Vagina (tissue), 2 donors: ENCODE data around the gene TMEM86A. TPM values are rescaled to one million over a fixed set of nuclear protein-coding genes. Genes with fewer than 3 reads are reported as not detected.

Experiments used
- DNase-seq, 2 donors: peaks; one replicate each; pipeline ENCODE4 v3.0.0-alpha.2; 2017; ENCODE audit errors: extremely low spot score in 2 of 2
- H3K27ac ChIP-seq: fragments of 200-600 bp; sonication (generic); one replicate; pipeline ENCODE4 v1.5.1; 2019
- H3K27me3 ChIP-seq: fragments of 200-600 bp; sonication (generic); one replicate; pipeline ENCODE4 v1.5.1; 2019
- H3K36me3 ChIP-seq, 2 donors: fragments of 200-600 bp; sonication (generic); one replicate each; pipeline ENCODE4 v1.5.1; 2017 to 2019
- H3K4me1 ChIP-seq: fragments of 200-600 bp; sonication (generic); one replicate; pipeline ENCODE4 v1.5.1; 2019
- H3K4me3 ChIP-seq, 2 donors: fragments of 200-600 bp; sonication (generic); 1 replicate in 1 of 2; 2 replicates in 1 of 2; pipeline ENCODE4 v1.5.1; 2016 to 2019
- H3K9me3 ChIP-seq: fragments of 200-600 bp; sonication (generic); one replicate; pipeline ENCODE4 v1.5.1; 2019
- POLR2A ChIP-seq, 2 donors: fragments of 450-650 bp; IDR thresholded peaks; one replicate each; pipeline ENCODE4 v1.6.1; 2017; ENCODE audit warnings: antibody characterized with exemption in 2 of 2, mild to moderate bottlenecking in 2 of 2, moderate library complexity in 2 of 2
- POLR2AphosphoS5 ChIP-seq, 2 donors: sonication (generic); formaldehyde crosslinking; IDR thresholded peaks; one replicate each; pipeline ENCODE4 v1.9.0; 2017; ENCODE audit warnings: antibody characterized with exemption in 2 of 2, mild to moderate bottlenecking in 2 of 2, low read depth in 1 of 2; ENCODE audit not compliant: insufficient read depth in 1 of 2
- intact Hi-C: fragments of 100-400 bp; cut with DNase I; formaldehyde crosslinking; loops from one replicate; pipeline ENCODE4 v1.15.1; 2023
- total RNA-seq: library from RNA; depleted of rRNA; stranded (reverse); fragments of >200 nt; gene quantifications from one replicate; pipeline ENCODE4 v1.2.3, GENCODE V29; 2016
- TF ChIP-seq, protein P1 (sequence below), 3 experiments: fragments of 450-650 bp in 2 of 3; fragments of 200-600 bp in 1 of 3; sonication (generic) in 1 of 3; IDR thresholded peaks; one replicate each; pipeline ENCODE4 v1.5.1; 2017 to 2019; ENCODE audit warnings: antibody characterized with exemption in 3 of 3, mild to moderate bottlenecking in 2 of 3, moderate library complexity in 2 of 3

TMEM86A gene
- total RNA-seq, 1 donor from 2014 or later: 26.8 TPM

DNA sequence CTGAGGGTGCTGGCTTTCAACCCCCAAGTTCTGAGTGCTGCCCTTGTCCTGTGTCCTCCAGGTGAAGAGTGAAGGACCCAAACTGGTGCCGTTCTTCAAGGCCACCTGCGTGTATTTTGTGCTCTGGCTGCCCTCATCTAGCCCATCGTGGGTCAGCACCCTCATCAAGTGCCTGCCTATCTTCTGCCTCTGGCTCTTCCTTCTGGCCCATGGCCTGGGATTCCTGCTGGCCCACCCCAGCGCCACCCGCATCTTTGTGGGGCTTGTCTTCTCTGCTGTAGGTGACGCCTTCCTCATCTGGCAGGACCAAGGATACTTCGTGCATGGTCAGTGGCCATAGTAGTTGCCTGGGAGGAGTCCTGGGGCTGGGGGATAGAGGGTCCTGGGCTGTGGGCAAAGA lies 2.3 kb downstream of the TMEM86A start:
- DNase-seq: no peak
- no peaks in the 10 kb centered on the region for H3K27me3 ChIP-seq
- H3K4me1 ChIP-seq: peaks cover 34% of the 10 kb centered on the region
- no peaks in the 10 kb centered on the region for H3K9me3 ChIP-seq
- H3K27ac ChIP-seq: peak overlapping the region; percentile 6
- no peak overlapping the region for H3K4me3 ChIP-seq
- intact Hi-C loops: no loop called here
- H3K36me3 ChIP-seq: peaks cover 0 to 4% of the 10 kb centered on the region in 2 donors
- no peak for TF ChIP-seq POLR2A (IDR thresholded peaks at IDR 0.05)
- TF ChIP-seq POLR2AphosphoS5 (IDR thresholded peaks at IDR 0.05; ENCODE audit: insufficient read depth in 1 of 2, low read depth in 1 of 2): no peak
- TF ChIP-seq, protein P1, sequence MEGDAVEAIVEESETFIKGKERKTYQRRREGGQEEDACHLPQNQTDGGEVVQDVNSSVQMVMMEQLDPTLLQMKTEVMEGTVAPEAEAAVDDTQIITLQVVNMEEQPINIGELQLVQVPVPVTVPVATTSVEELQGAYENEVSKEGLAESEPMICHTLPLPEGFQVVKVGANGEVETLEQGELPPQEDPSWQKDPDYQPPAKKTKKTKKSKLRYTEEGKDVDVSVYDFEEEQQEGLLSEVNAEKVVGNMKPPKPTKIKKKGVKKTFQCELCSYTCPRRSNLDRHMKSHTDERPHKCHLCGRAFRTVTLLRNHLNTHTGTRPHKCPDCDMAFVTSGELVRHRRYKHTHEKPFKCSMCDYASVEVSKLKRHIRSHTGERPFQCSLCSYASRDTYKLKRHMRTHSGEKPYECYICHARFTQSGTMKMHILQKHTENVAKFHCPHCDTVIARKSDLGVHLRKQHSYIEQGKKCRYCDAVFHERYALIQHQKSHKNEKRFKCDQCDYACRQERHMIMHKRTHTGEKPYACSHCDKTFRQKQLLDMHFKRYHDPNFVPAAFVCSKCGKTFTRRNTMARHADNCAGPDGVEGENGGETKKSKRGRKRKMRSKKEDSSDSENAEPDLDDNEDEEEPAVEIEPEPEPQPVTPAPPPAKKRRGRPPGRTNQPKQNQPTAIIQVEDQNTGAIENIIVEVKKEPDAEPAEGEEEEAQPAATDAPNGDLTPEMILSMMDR (IDR thresholded peaks at IDR 0.05): no peak

DNA sequence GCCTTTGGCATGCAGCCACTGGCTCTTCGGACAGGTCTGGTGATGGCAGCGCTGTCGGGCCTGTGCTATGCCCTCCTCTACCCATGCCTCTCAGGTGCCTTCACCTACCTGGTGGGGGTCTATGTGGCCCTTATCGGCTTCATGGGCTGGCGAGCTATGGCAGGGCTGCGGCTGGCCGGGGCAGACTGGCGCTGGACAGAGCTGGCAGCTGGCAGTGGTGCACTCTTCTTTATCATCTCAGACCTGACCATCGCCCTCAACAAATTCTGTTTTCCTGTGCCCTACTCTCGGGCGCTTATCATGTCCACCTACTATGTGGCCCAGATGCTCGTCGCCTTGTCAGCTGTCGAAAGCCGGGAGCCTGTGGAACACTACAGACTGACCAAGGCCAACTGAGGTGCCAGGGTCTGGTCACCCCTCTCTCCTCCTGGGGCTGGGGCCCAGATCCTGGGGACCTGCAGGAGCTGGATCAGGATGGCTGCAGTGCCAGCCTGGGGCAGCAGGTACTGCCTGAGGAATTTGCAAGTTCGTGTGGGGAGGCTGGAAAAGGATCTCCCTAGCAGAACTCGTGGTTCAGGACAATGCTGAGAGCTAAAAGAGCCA lies 3.1 kb downstream of the TMEM86A start:
- H3K4me1 ChIP-seq: peaks cover 39% of the 10 kb centered on the region
- no peak for DNase-seq
- intact Hi-C loops: no loop called here
- no peaks in the 10 kb centered on the region for H3K9me3 ChIP-seq
- TF ChIP-seq, protein P1 (IDR thresholded peaks at IDR 0.05): no peak
- no peak for TF ChIP-seq POLR2AphosphoS5 (IDR thresholded peaks at IDR 0.05; ENCODE audit: insufficient read depth in 1 of 2, low read depth in 1 of 2)
- TF ChIP-seq POLR2A (IDR thresholded peaks at IDR 0.05): no peak
- H3K27me3 ChIP-seq: no peaks in the 10 kb centered on the region
- no peak overlapping the region for H3K27ac ChIP-seq
- H3K36me3 ChIP-seq: peaks cover 0 to 4% of the 10 kb centered on the region in 2 donors
- H3K4me3 ChIP-seq: no peak overlapping the region

DNA sequence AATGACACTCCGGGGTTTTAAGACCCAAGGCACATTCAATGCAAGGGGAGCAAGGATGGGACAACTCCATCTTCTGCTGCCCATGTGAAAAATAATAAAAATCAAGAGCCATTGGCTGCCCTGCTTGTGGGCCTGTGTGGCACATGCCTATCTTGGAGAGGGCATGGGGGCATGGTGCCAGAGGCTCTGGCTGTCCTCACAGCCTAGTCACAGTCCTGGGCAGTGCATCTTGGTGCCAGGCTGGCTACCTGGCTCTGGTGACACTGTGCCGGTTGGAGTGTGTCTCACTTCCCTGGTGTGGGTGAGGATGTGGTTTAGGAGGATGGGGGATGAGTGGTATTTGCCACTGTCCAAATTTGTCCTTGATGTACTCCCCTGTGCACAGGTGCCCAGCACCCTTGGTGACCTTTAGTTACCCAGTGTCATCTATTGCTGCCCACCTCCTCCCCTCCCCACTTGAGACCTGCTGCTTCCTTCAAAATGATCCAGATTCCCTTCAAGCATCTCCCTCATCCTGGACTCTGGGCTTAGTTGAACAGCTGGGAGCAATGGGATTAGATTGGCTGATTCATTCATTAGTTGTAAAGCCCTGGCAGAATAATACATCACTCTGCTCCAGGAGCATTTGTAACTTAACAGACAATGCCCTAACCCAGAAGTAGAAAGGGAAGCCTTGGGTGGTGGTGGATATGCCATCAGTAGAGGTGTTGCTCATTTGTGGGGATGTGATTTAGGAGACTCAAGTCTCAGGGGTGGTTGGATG lies 4.6 kb downstream of the TMEM86A start:
- H3K36me3 ChIP-seq: peaks cover 0 to 4% of the 10 kb centered on the region in 2 donors
- TF ChIP-seq POLR2AphosphoS5 (IDR thresholded peaks at IDR 0.05; ENCODE audit: insufficient read depth in 1 of 2, low read depth in 1 of 2) (no peak), POLR2A (IDR thresholded peaks at IDR 0.05) (no peak)
- TF ChIP-seq, protein P1 (IDR thresholded peaks at IDR 0.05): no peak
- no peak for DNase-seq
- H3K4me1 ChIP-seq: peaks cover 50% of the 10 kb centered on the region
- no peak overlapping the region for H3K4me3 ChIP-seq
- intact Hi-C loops: no loop called here
- H3K27ac ChIP-seq: no peak overlapping the region
- no peaks in the 10 kb centered on the region for H3K9me3 ChIP-seq
- no peaks in the 10 kb centered on the region for H3K27me3 ChIP-seq

DNA sequence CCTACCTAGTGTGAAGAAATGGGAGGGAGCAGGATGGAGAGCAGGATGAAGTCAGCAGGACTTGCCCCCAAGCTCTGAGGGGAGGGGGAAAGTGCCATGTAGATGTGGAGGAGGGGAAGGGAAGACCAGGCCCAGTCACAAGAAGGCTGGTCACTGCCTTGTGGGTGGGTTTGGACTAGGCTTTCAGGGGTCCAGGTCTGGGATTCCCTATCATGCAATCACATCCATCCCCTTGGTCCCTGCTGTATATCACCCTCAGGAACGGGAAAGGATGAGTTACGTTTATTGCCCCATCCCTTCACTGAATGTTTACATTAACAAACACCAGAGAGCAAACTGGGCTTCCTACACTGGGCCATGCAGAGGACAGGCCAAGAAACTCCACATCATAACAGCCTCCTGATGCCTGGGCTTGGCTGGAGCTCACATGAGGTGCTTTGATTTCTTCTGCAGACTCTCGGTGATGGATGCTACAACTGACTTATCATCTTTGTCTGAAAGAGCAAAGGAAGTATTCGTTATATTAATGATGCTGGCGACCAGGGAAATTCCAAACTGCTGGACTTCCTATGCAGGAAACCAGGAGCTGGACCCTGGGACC lies 5.6 kb downstream of the TMEM86A start:
- no peak overlapping the region for H3K27ac ChIP-seq
- no peaks in the 10 kb centered on the region for H3K9me3 ChIP-seq
- intact Hi-C loops: no loop called here
- H3K4me3 ChIP-seq: no peak overlapping the region
- peaks cover 0 to 4% of the 10 kb centered on the region in 2 donors for H3K36me3 ChIP-seq
- no peaks in the 10 kb centered on the region for H3K27me3 ChIP-seq
- TF ChIP-seq POLR2A (IDR thresholded peaks at IDR 0.05): no peak
- TF ChIP-seq, protein P1 (IDR thresholded peaks at IDR 0.05): no peak
- TF ChIP-seq POLR2AphosphoS5 (IDR thresholded peaks at IDR 0.05; ENCODE audit: insufficient read depth in 1 of 2, low read depth in 1 of 2): no peak
- no peak for DNase-seq
- peaks cover 49% of the 10 kb centered on the region for H3K4me1 ChIP-seq
